HG02623 (cell line): Measurements from ENCODE around the gene ATXN3L.

Source experiments
- ATAC-seq: cut with Tn5 transposase; IDR thresholded peaks from one replicate; pipeline ENCODE4 v1.9.1; 2021; ENCODE audit warnings: moderate library complexity; ENCODE audit not compliant: unreplicated experiment

Gene ATXN3L

GRCh38 chrX:13319953-13320352 lies at the start of gene ATXN3L:
TSS of gene ATXN3L (minus strand) at chrX:13320053. CDS start at chrX:13319934, 119 bp downstream.
- ATAC-seq = no peak

- ATAC-seq = no peak
These were observed 49.6 kb upstream of the ATXN3L start for GRCh38 chrX:13369256-13370030.

- ATAC-seq = no peak
These were observed 48.1 kb upstream of the ATXN3L start for GRCh38 chrX:13367950-13368349.

GRCh38 chrX:13366698-13367097 lies 46.8 kb upstream of the ATXN3L start:
- no peak for ATAC-seq

- ATAC-seq = no peak
These were observed 45.3 kb upstream of the ATXN3L start for GRCh38 chrX:13365161-13365560.

GRCh38 chrX:13364230-13364857 lies 44.5 kb upstream of the ATXN3L start:
- no peak for ATAC-seq

GRCh38 chrX:13360146-13360545 lies 40.3 kb upstream of the ATXN3L start:
- ATAC-seq = no peak

- no peak for ATAC-seq
These were observed 38.1 kb upstream of the ATXN3L start for GRCh38 chrX:13357925-13358324.

- ATAC-seq = no peak
These were observed 26.8 kb upstream of the ATXN3L start for GRCh38 chrX:13346646-13347045.

- no peak for ATAC-seq
These were observed 25.6 kb upstream of the ATXN3L start for GRCh38 chrX:13345438-13345837.

- no peak for ATAC-seq
These were observed 25.2 kb upstream of the ATXN3L start for GRCh38 chrX:13345037-13345436.

- no peak for ATAC-seq
These were observed 21.7 kb upstream of the ATXN3L start for GRCh38 chrX:13341491-13342101.

- no peak for ATAC-seq
These were observed 20.4 kb upstream of the ATXN3L start for GRCh38 chrX:13340182-13340791.

- no peak for ATAC-seq
These were observed 19.8 kb upstream of the ATXN3L start for GRCh38 chrX:13339607-13340006.

GRCh38 chrX:13338996-13339515 lies 19.2 kb upstream of the ATXN3L start:
- no peak for ATAC-seq

GRCh38 chrX:13334491-13334890 lies 14.6 kb upstream of the ATXN3L start:
- no peak for ATAC-seq

- ATAC-seq = no peak
These were observed 10.6 kb upstream of the ATXN3L start for GRCh38 chrX:13330446-13330845.

- ATAC-seq = no peak
These were observed 7.8 kb upstream of the ATXN3L start for GRCh38 chrX:13327666-13328065.

GRCh38 chrX:13323241-13323640 lies 3.4 kb upstream of the ATXN3L start:
- ATAC-seq = no peak

- no peak for ATAC-seq
These were observed 2.5 kb downstream of the ATXN3L start for GRCh38 chrX:13317366-13317765.

- ATAC-seq = no peak
These were observed 8.3 kb downstream of the ATXN3L start for GRCh38 chrX:13311560-13311959.
